ENCODE data around the gene RBMS2. TPM values are rescaled to one million over a fixed set of nuclear protein-coding genes. Genes with fewer than 3 reads are reported as not detected.
A peak's percentile ranks its signal among the peaks of the same experiment; 100 is the strongest.
"Not testable (repeated sequence)": the region's sequence is repeated elsewhere in the genome, so short reads cannot be mapped to it uniquely, and the experiment has no call there.

The RBMS2 gene
- total RNA-seq, 2 experiments from 2014 or later: 2.5 to 5.1 TPM

GRCh38 chr12:56551070-56551469, 29.4 kb downstream of the RBMS2 start:
- intact Hi-C loops (cut with micrococcal nuclease): no loop called here
- H3K27me3 Mint-ChIP-seq (ENCODE audit: low read depth): no peaks in the 10 kb centered on the region
- CTCF ChIA-PET: no interaction called here
- no peak overlapping the region for H3K4me3 Mint-ChIP-seq
- DNase-seq: no peak
- H3K36me3 Mint-ChIP-seq (ENCODE audit: low read depth): no peaks in the 10 kb centered on the region
- no peaks in the 10 kb centered on the region for H3K4me1 Mint-ChIP-seq (ENCODE audit: low read depth)
- H3K27ac Mint-ChIP-seq: no peak overlapping the region
- no peaks in the 10 kb centered on the region for H3K9me3 Mint-ChIP-seq

- CTCF ChIA-PET: interaction anchor here (1.0 to 6.2 kb wide), 2 partner anchors 52 to 65 kb away, joined by 3 to 46 read pairs; no protein-coding TSS in a partner anchor
- H3K9me3 Mint-ChIP-seq: no peaks in the 10 kb centered on the region
- peaks cover 27% of the 10 kb centered on the region for H3K4me1 Mint-ChIP-seq (ENCODE audit: low read depth)
- peak; percentile 57 for DNase-seq
- no peak overlapping the region for H3K27ac Mint-ChIP-seq
- H3K4me3 Mint-ChIP-seq: peak overlapping the region; percentile 5
- H3K36me3 Mint-ChIP-seq (ENCODE audit: low read depth): no peaks in the 10 kb centered on the region
- H3K27me3 Mint-ChIP-seq (ENCODE audit: low read depth): no peaks in the 10 kb centered on the region
- intact Hi-C loops (cut with micrococcal nuclease): no loop called here
Measured at GRCh38 chr12:56565510-56566101, 44.0 kb downstream of the RBMS2 start.

- H3K4me1 Mint-ChIP-seq (ENCODE audit: low read depth): peaks cover 38% of the 10 kb centered on the region
- no peaks in the 10 kb centered on the region for H3K36me3 Mint-ChIP-seq (ENCODE audit: low read depth)
- intact Hi-C loops (cut with micrococcal nuclease): no loop called here
- no peak for DNase-seq
- H3K9me3 Mint-ChIP-seq: no peaks in the 10 kb centered on the region
- CTCF ChIA-PET: interaction anchor here (0.6 to 6.2 kb wide), 4 partner anchors 15 to 62 kb away, joined by 3 to 46 read pairs (median 6); no protein-coding TSS in a partner anchor
- no peak overlapping the region for H3K27ac Mint-ChIP-seq
- H3K27me3 Mint-ChIP-seq (ENCODE audit: low read depth): no peaks in the 10 kb centered on the region
- no peak overlapping the region for H3K4me3 Mint-ChIP-seq
Measured at GRCh38 chr12:56568146-56568545, 46.5 kb downstream of the RBMS2 start.

GRCh38 chr12:56571121-56571520, 49.5 kb downstream of the RBMS2 start:
- Mint-ChIP-seq H3K4me1 (ENCODE audit: low read depth) (peaks cover 29% of the 10 kb centered on the region), H3K4me3 (no peak overlapping the region), H3K27me3 (ENCODE audit: low read depth) (no peaks in the 10 kb centered on the region), H3K27ac (no peak overlapping the region), H3K36me3 (ENCODE audit: low read depth) (no peaks in the 10 kb centered on the region), H3K9me3 (no peaks in the 10 kb centered on the region)
- intact Hi-C loops (cut with micrococcal nuclease): loop anchor here (5.0 kb wide), 1 partner anchor 34 kb away; no protein-coding TSS in a partner anchor
- CTCF ChIA-PET: interaction anchor here (0.8 to 6.2 kb wide), 5 partner anchors 10 to 115 kb away, joined by 4 to 46 read pairs (median 5); no protein-coding TSS in a partner anchor
- DNase-seq: no peak

- Mint-ChIP-seq H3K27ac (no peak overlapping the region), H3K27me3 (ENCODE audit: low read depth) (no peaks in the 10 kb centered on the region), H3K4me1 (ENCODE audit: low read depth) (peaks cover 26% of the 10 kb centered on the region), H3K4me3 (no peak overlapping the region), H3K36me3 (ENCODE audit: low read depth) (no peaks in the 10 kb centered on the region), H3K9me3 (no peaks in the 10 kb centered on the region)
- intact Hi-C loops (cut with micrococcal nuclease): loop anchor here (2.0 to 5.0 kb wide), 2 partner anchors 35 to 51 kb away; partner anchors contain the start of gene RBMS2
- CTCF ChIA-PET: interaction anchor here (0.6 to 4.2 kb wide), 5 partner anchors 9 to 58 kb away, joined by 3 to 62 read pairs (median 3); no protein-coding TSS in a partner anchor
- DNase-seq: no peak
Measured at GRCh38 chr12:56572288-56572687, 50.7 kb downstream of the RBMS2 start.

GRCh38 chr12:56574210-56574609, 52.6 kb downstream of the RBMS2 start:
- H3K4me1 Mint-ChIP-seq (ENCODE audit: low read depth): peaks cover 22% of the 10 kb centered on the region
- no peak overlapping the region for H3K27ac Mint-ChIP-seq
- CTCF ChIA-PET: interaction anchor here (0.6 to 4.2 kb wide), 10 partner anchors 12 to 78 kb away, joined by 3 to 62 read pairs (median 4); no protein-coding TSS in a partner anchor
- H3K27me3 Mint-ChIP-seq (ENCODE audit: low read depth): no peaks in the 10 kb centered on the region
- intact Hi-C loops (cut with micrococcal nuclease): loop anchor here (5.0 kb wide), 1 partner anchor 37 kb away; no protein-coding TSS in a partner anchor
- H3K9me3 Mint-ChIP-seq: no peaks in the 10 kb centered on the region
- no peaks in the 10 kb centered on the region for H3K36me3 Mint-ChIP-seq (ENCODE audit: low read depth)
- no peak for DNase-seq
- H3K4me3 Mint-ChIP-seq: no peak overlapping the region

GRCh38 chr12:56577248-56577647, 55.6 kb downstream of the RBMS2 start:
- peaks cover 17% of the 10 kb centered on the region for H3K4me1 Mint-ChIP-seq (ENCODE audit: low read depth)
- H3K36me3 Mint-ChIP-seq (ENCODE audit: low read depth); DNase-seq; H3K27ac Mint-ChIP-seq; H3K27me3 Mint-ChIP-seq (ENCODE audit: low read depth); intact Hi-C loops (cut with micrococcal nuclease); H3K4me3 Mint-ChIP-seq; H3K9me3 Mint-ChIP-seq: not testable (repeated sequence)
- CTCF ChIA-PET: interaction anchor here (0.6 to 1.8 kb wide), 4 partner anchors 13 to 494 kb away, joined by 3 to 6 read pairs (median 4); no protein-coding TSS in a partner anchor

- CTCF ChIA-PET: interaction anchor here (0.5 to 0.9 kb wide), 4 partner anchors 23 to 410 kb away, joined by 3 read pairs; no protein-coding TSS in a partner anchor
- intact Hi-C loops (cut with micrococcal nuclease): no loop called here
Measured at GRCh38 chr12:56578983-56579546, 57.4 kb downstream of the RBMS2 start.

GRCh38 chr12:56581418-56582145, 60.0 kb downstream of the RBMS2 start:
- intact Hi-C loops (cut with micrococcal nuclease): no loop called here
- Mint-ChIP-seq H3K4me3 (no peak overlapping the region), H3K9me3 (no peaks in the 10 kb centered on the region)

More at GRCh38 chr12:56578983-56579546, 57.4 kb downstream of the RBMS2 start:
- Mint-ChIP-seq H3K4me3 (no peak overlapping the region), H3K27me3 (ENCODE audit: low read depth) (no peaks in the 10 kb centered on the region), H3K4me1 (ENCODE audit: low read depth) (peaks cover 19% of the 10 kb centered on the region), H3K27ac (no peak overlapping the region), H3K36me3 (ENCODE audit: low read depth) (no peaks in the 10 kb centered on the region), H3K9me3 (no peaks in the 10 kb centered on the region)
- DNase-seq: no peak

GRCh38 chr12:56585098-56585497, 63.5 kb downstream of the RBMS2 start:
- intact Hi-C loops (cut with micrococcal nuclease): no loop called here
- Mint-ChIP-seq H3K4me3 (no peak overlapping the region), H3K4me1 (ENCODE audit: low read depth) (peaks cover 19% of the 10 kb centered on the region), H3K36me3 (ENCODE audit: low read depth) (no peaks in the 10 kb centered on the region), H3K27me3 (ENCODE audit: low read depth) (no peaks in the 10 kb centered on the region), H3K27ac (no peak overlapping the region), H3K9me3 (no peaks in the 10 kb centered on the region)
- DNase-seq: no peak
- CTCF ChIA-PET: interaction anchor here (1.0 to 7.7 kb wide), 2 partner anchors 72 to 74 kb away, joined by 5 to 53 read pairs; no protein-coding TSS in a partner anchor

More at GRCh38 chr12:56581418-56582145, 60.0 kb downstream of the RBMS2 start:
- H3K27me3 Mint-ChIP-seq (ENCODE audit: low read depth): no peaks in the 10 kb centered on the region
- CTCF ChIA-PET: interaction anchor here (0.5 to 2.4 kb wide), 11 partner anchors 9 to 120 kb away, joined by 3 to 19 read pairs (median 4); no protein-coding TSS in a partner anchor
- H3K4me1 Mint-ChIP-seq (ENCODE audit: low read depth): peaks cover 19% of the 10 kb centered on the region
- peak; percentile 33 for DNase-seq
- no peaks in the 10 kb centered on the region for H3K36me3 Mint-ChIP-seq (ENCODE audit: low read depth)
- no peak overlapping the region for H3K27ac Mint-ChIP-seq

- H3K36me3 Mint-ChIP-seq (ENCODE audit: low read depth): no peaks in the 10 kb centered on the region
- DNase-seq: no peak
- no peaks in the 10 kb centered on the region for H3K4me1 Mint-ChIP-seq (ENCODE audit: low read depth)
- no peaks in the 10 kb centered on the region for H3K9me3 Mint-ChIP-seq
- CTCF ChIA-PET: interaction anchor here (0.7 to 7.7 kb wide), 11 partner anchors 9 to 411 kb away, joined by 3 to 53 read pairs (median 3); no protein-coding TSS in a partner anchor
- intact Hi-C loops (cut with micrococcal nuclease): loop anchor here (1.0 kb wide), 2 partner anchors 16 to 76 kb away; no protein-coding TSS in a partner anchor
- no peaks in the 10 kb centered on the region for H3K27me3 Mint-ChIP-seq (ENCODE audit: low read depth)
- no peak overlapping the region for H3K4me3 Mint-ChIP-seq
- H3K27ac Mint-ChIP-seq: no peak overlapping the region
Measured at GRCh38 chr12:56589783-56590182, 68.2 kb downstream of the RBMS2 start.
